ENCODE data around the gene ADAMTS7.
A peak's percentile ranks its signal among the peaks of the same experiment; 100 is the strongest.
"Not testable (repeated sequence)": the region's sequence is repeated elsewhere in the genome, so short reads cannot be mapped to it uniquely, and the experiment has no call there.

The ADAMTS7 gene

GRCh38 chr15:78732634-78733033 is 78.6 kb downstream of the ADAMTS7 start:
- no peak overlapping the region for H3K4me3 ChIP-seq (ENCODE audit: low read depth, low read length)

GRCh38 chr15:78730955-78731354 is 80.3 kb downstream of the ADAMTS7 start:
- CTCF ChIA-PET, result interaction anchor here (1.0 kb wide), 1 partner anchor 15 kb away, joined by 5 read pairs; no protein-coding TSS in a partner anchor
- H3K4me1 ChIP-seq (ENCODE audit: control insufficient read depth, insufficient read depth, low read length), result no peaks in the 10 kb centered on the region
- no peaks in the 10 kb centered on the region for H3K9me3 ChIP-seq (ENCODE audit: control insufficient read depth, insufficient read depth, low read depth, low read length)
- POLR2A ChIA-PET, result no interaction called here
- no peaks in the 10 kb centered on the region for H3K36me3 ChIP-seq (ENCODE audit: control insufficient read depth in 2 of 2, insufficient read depth in 1 of 2, low read length in 2 of 2)
- no peak overlapping the region for H3K27ac ChIP-seq (ENCODE audit: extremely low read depth, low read depth, low read length)
- TF ChIP-seq ZNF529 (tag by site-specific recombination; IDR thresholded peaks at IDR 0.05; ENCODE audit: insufficient replicate concordance), result no peak
- H3K4me3 ChIP-seq (ENCODE audit: low read depth, low read length), result no peak overlapping the region

More at GRCh38 chr15:78732634-78733033, 78.6 kb downstream of the ADAMTS7 start:
- Histone ChIP-seq H3K9me3 (ENCODE audit: control insufficient read depth, insufficient read depth, low read depth, low read length) (no peaks in the 10 kb centered on the region), H3K4me1 (ENCODE audit: control insufficient read depth, insufficient read depth, low read length) (no peaks in the 10 kb centered on the region), H3K36me3 (ENCODE audit: control insufficient read depth in 2 of 2, insufficient read depth in 1 of 2, low read length in 2 of 2) (no peaks in the 10 kb centered on the region), H3K27ac (ENCODE audit: extremely low read depth, low read depth, low read length) (no peak overlapping the region)
- TF ChIP-seq ZNF248 (tag by site-specific recombination; IDR thresholded peaks at IDR 0.05) (no peak), PRDM2 (tag by site-specific recombination; IDR thresholded peaks at IDR 0.05; ENCODE audit: borderline replicate concordance) (no peak), ZNF623 (tag by site-specific recombination; IDR thresholded peaks at IDR 0.05) (no peak), TRIM28 (IDR thresholded peaks at IDR 0.05; ENCODE audit: borderline replicate concordance, low read length) (no peak), ZNF544 (tag by site-specific recombination; IDR thresholded peaks at IDR 0.05) (no peak), ZNF610 (tag by site-specific recombination; IDR thresholded peaks at IDR 0.05; ENCODE audit: borderline replicate concordance) (no peak), ZNF350 (tag by site-specific recombination; IDR thresholded peaks at IDR 0.05) (no peak), ZNF777 (tag by site-specific recombination; IDR thresholded peaks at IDR 0.05; ENCODE audit: borderline replicate concordance) (no peak), ZNF391 (tag by site-specific recombination; IDR thresholded peaks at IDR 0.05; ENCODE audit: borderline replicate concordance, low read depth) (no peak), MZF1 (tag by site-specific recombination; IDR thresholded peaks at IDR 0.05; ENCODE audit: borderline replicate concordance) (no peak), ZNF302 (tag by site-specific recombination; IDR thresholded peaks at IDR 0.05; ENCODE audit: low read depth) (no peak)
- ChIA-PET CTCF (no interaction called here), POLR2A (no interaction called here)

GRCh38 chr15:78728427-78728826 is 82.8 kb downstream of the ADAMTS7 start:
- H3K36me3 ChIP-seq (ENCODE audit: control insufficient read depth in 2 of 2, insufficient read depth in 1 of 2, low read length in 2 of 2); H3K4me1 ChIP-seq (ENCODE audit: control insufficient read depth, insufficient read depth, low read length); POLR2A ChIA-PET; H3K9me3 ChIP-seq (ENCODE audit: control insufficient read depth, insufficient read depth, low read depth, low read length); H3K4me3 ChIP-seq (ENCODE audit: low read depth, low read length); H3K27ac ChIP-seq (ENCODE audit: extremely low read depth, low read depth, low read length): not testable (repeated sequence)
- CTCF ChIA-PET, result interaction anchor here (0.6 to 2.0 kb wide), 6 partner anchors 10 to 1731 kb away, joined by 3 to 12 read pairs (median 4); no protein-coding TSS in a partner anchor

GRCh38 chr15:78727561-78727960 is 83.7 kb downstream of the ADAMTS7 start:
- no peaks in the 10 kb centered on the region for H3K4me1 ChIP-seq (ENCODE audit: control insufficient read depth, insufficient read depth, low read length)
- no peaks in the 10 kb centered on the region for H3K9me3 ChIP-seq (ENCODE audit: control insufficient read depth, insufficient read depth, low read depth, low read length)
- peak; percentile 40; the same call in 1 of the 2 replicates for TF ChIP-seq ZIC2 (tag by site-specific recombination; IDR thresholded peaks at IDR 0.05)
- TF ChIP-seq ZNF629 (tag by site-specific recombination; IDR thresholded peaks at IDR 0.05), result 0 out of 2 replicates have a peak, but pooled peaks have one; percentile 32
- no peak for TF ChIP-seq ZNF24 (tag by site-specific recombination; IDR thresholded peaks at IDR 0.05)
- TF ChIP-seq GLIS1 (tag by site-specific recombination; IDR thresholded peaks at IDR 0.05), result peak; percentile 59
- no peak overlapping the region for H3K27ac ChIP-seq (ENCODE audit: extremely low read depth, low read depth, low read length)
- H3K4me3 ChIP-seq (ENCODE audit: low read depth, low read length), result no peak overlapping the region
- CTCF ChIA-PET, result interaction anchor here (1.3 to 2.0 kb wide), 2 partner anchors 10 to 88 kb away, joined by 5 to 12 read pairs; no protein-coding TSS in a partner anchor
- no peaks in the 10 kb centered on the region for H3K36me3 ChIP-seq (ENCODE audit: control insufficient read depth in 2 of 2, insufficient read depth in 1 of 2, low read length in 2 of 2)
- POLR2A ChIA-PET, result no interaction called here
